Measurements from ENCODE around the gene CAPN15.

CAPN15 gene

DNA sequence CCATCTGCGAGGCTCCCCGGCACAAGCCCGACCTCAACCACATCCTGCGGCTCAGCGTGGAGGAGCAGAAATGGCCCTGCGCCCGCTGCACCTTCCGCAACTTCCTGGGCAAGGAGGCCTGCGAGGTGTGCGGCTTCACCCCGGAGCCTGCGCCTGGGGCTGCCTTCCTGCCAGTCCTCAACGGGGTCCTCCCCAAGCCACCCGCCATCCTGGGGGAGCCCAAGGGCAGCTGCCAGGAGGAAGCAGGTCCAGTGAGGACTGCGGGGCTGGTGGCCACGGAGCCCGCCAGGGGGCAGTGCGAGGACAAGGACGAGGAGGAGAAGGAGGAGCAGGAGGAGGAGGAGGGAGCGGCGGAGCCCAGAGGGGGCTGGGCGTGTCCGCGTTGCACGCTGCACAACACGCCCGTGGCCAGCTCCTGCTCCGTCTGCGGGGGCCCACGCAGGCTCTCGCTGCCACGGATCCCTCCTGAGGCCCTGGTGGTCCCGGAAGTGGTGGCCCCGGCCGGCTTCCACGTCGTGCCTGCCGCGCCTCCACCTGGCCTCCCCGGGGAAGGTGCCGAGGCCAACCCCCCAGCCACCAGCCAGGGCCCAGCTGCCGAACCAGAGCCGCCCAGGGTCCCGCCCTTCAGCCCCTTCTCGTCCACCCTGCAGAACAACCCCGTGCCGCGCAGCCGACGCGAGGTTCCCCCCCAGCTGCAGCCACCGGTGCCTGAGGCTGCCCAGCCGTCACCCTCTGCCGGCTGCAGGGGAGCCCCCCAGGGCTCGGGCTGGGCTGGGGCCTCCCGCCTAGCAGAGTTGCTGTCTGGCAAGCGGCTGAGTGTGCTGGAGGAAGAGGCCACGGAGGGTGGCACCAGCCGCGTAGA lies 19.6 kb downstream of the CAPN15 start:
- peak; percentile 40 for DNase-seq (ENCODE audit: low spot score)

GRCh38 chr16:548586-548985 lies 21.1 kb downstream of the CAPN15 start:
- DNase-seq (ENCODE audit: low spot score), result no peak

DNA sequence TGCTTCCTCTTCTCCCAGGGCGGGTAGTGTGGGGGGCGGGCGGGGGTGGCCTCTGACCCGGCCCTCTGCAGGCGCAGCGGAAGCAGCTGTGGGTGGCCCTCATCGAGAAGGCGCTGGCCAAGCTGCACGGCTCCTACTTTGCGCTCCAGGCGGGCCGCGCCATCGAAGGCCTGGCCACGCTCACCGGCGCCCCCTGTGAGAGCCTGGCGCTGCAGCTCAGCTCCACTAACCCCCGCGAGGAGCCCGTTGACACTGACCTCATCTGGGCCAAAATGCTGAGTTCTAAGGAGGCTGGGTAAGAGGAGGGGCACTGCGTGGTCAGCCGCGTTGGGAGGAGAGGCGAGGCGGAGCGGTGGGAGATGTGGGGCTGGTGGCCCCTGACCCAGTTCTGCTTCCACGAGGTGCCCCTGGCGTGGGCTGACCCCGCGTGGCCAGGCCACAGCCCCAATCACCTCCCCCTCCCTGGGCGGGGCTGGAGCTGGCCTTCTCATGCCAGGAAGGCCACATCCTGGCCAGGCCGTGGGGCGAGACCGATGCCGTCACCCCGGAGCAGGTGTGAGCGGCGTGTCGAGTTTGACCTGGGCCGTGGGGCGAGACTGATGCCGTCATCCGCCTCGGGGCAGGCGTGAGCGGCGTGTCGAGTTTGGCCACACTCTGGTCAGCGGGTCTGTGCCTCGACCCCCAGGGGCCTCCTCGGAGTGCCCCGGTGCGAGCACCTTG lies 22.2 kb downstream of the CAPN15 start:
- no peak for DNase-seq (ENCODE audit: low spot score)

GRCh38 chr16:551210-551609 lies 23.7 kb downstream of the CAPN15 start:
- no peak for DNase-seq (ENCODE audit: low spot score)

DNA sequence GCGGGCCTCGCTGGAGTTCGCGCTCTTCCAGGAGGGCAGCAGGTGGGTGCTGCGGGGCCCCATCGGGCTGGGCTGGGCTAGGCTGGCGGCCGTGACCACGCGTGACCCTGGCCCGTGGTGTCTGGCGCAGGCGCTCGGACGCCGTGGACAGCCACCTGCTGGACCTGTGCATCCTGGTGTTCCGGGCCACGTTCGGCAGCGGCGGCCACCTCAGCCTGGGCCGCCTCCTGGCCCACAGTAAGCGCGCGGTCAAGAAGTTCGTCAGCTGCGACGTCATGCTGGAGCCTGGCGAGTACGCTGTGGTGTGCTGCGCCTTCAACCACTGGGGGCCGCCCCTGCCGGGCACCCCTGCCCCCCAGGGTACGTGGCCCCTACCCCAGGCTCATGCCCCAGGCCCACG lies 24.7 kb downstream of the CAPN15 start:
- no peak for DNase-seq (ENCODE audit: low spot score)

DNA sequence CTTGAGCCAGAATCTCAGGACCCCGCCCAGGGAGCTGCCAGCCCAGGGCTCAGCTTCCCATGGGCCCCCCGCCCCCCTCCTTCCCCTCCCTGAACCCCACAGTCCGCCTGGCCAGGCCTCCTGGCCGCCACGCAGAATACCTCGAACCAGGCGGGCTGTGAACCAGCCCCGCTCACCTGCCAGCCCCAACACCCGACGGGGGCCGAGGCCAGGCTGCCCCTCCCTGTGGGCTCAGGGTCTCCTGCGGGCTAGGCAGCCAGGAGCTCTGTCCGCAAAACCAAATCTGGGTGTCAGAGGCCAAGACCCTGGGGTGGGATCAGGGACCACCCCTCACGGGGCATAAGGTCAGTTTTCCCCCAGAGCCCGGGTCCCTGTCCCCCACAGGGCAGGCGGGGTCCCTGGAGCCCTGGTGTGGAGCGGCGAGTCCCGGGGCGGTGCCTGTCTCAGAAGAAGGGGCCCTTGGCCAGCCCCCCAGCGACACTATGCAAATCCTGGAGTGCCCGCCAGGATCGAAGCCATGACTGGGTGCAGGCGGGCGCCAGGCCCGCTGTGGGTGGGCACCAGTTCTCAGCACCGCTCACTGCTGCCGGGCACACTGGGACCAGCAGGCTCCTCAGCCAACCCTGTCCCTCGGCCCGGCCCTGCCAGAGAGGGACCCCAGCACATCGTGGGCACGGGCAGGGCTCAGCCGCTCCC lies 26.2 kb downstream of the CAPN15 start:
- no peak for DNase-seq (ENCODE audit: low spot score)

GRCh38 chr16:554297-554621 lies 26.7 kb downstream of the CAPN15 start:
- no peak for DNase-seq (ENCODE audit: low spot score)

DNA sequence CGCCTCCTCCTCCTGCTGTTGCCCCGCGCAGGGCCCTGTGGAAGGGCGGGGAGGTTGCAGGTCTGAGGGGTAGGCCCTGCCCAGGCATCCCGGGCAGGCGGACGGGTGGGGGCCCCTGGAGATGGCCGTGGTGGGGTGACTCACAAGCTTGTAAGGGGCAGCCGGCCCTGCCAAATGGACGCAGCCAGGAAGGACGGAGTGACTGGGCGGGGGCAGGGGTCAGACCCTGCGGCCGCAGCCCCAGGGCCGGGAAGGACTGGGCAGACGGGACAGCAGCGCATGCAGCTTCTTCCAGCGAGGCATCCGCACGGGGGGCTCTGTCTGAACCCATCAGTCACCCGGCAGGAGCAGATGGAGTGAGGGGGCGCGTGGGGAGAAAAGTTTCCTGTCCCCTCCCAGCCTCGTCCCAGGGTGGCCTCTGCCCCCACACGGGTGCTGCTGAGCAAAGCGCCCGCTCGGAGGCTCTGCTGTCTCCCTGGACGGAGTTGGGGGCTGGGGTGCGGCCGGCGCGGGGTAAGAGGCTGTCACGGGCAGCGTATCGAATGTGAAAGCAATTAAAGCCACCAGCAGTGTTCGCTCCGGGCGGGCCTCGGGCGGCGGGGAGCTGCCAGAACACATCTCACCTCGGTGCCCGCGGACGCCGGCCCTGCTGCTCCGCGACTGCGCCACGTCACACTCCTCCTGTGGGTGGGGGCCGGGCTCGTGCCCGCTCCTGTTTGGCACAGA lies 27.3 kb downstream of the CAPN15 start:
- no peak for DNase-seq (ENCODE audit: low spot score)

- DNase-seq (ENCODE audit: low spot score), result no peak
Observed at GRCh38 chr16:555528-556473, 28.3 kb downstream of the CAPN15 start.

DNA sequence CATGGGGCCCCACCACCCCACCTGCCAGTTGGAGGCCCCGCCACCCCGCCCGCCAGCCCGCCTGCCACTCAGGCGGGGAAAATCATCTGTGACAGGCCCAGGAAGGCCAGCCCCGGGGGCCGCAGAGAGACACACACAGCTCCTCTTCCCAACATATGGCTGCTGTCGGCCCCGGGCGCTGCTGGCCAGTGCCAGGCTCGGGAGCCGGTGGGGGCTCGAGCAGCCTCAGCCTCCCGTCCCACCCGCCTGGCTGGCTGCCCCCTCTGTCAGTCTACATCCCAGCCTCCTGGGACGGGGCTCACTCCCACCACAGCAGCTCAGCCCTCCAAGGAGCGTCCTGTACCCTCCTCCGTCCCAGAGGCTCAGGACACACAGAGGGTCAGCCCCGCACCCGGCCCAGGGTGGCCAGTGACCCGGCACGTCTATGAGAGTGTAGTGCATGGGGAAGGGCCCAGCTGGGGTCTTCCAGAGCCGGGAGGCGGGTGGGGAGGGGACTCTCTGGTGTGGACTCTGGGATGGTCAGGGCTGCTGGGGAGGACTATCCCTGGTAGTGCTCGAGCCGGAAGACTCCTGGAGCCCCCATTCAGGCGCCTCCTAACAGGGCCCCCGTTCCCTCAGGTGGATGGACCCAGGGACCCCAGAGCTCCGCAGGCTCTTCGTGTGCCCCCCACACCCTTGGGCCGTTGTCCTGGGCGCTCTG lies 29.1 kb downstream of the CAPN15 start:
- DNase-seq (ENCODE audit: low spot score), result no peak

DNA sequence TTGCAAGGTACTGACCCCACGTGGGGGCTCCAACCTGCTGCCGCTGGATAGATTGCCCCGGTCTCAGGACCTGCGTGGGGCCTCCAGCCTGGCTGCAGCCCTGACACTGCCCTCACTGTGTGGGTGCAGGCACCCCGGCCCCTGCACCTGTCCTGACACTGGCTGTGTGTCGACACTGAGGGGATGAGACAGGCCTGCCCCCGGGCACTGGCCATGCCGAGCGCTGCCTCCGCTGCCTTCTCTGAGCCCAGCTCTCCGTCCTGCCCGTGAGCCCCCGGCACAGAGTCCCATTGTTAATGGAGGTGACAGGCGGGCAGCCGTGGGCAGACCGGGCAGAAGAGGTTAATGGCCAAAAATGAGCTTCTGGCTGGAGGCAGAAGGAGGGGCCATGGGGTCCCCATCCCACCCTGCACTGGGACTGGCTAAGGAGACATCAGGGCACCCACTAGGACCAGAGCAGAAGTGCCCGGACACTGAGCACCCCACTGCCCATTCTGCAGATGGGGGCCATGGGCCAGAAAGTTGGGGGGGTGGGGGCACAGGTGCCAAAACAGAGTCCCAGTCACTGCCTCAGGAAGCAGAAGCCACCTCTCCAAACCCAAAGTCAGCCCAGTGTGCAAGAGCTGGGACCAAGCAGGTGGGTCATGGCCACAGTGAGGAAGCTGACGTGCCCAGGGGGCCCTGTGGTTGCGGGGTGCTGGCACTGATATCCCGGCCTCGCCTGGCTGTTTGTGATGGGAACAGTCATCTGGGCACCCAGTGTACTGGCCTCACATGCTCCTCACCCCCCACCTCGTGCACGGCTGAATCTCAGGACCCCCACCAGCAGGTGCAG lies 30.2 kb downstream of the CAPN15 start:
- DNase-seq (ENCODE audit: low spot score), result no peak

GRCh38 chr16:558298-559020 lies 30.9 kb downstream of the CAPN15 start:
- no peak for DNase-seq (ENCODE audit: low spot score)

GRCh38 chr16:559021-559380 lies 31.5 kb downstream of the CAPN15 start:
- no peak for DNase-seq (ENCODE audit: low spot score)

GRCh38 chr16:559411-560203 lies 32.1 kb downstream of the CAPN15 start:
- no peak for DNase-seq (ENCODE audit: low spot score)

GRCh38 chr16:560204-560700 lies 32.7 kb downstream of the CAPN15 start, which contains the start of gene PRR35:
Gene PRR35 (plus strand): TSS chr16:560394. CDS start chr16:563295, 2,901 bp downstream.
- DNase-seq (ENCODE audit: low spot score), result no peak

DNA sequence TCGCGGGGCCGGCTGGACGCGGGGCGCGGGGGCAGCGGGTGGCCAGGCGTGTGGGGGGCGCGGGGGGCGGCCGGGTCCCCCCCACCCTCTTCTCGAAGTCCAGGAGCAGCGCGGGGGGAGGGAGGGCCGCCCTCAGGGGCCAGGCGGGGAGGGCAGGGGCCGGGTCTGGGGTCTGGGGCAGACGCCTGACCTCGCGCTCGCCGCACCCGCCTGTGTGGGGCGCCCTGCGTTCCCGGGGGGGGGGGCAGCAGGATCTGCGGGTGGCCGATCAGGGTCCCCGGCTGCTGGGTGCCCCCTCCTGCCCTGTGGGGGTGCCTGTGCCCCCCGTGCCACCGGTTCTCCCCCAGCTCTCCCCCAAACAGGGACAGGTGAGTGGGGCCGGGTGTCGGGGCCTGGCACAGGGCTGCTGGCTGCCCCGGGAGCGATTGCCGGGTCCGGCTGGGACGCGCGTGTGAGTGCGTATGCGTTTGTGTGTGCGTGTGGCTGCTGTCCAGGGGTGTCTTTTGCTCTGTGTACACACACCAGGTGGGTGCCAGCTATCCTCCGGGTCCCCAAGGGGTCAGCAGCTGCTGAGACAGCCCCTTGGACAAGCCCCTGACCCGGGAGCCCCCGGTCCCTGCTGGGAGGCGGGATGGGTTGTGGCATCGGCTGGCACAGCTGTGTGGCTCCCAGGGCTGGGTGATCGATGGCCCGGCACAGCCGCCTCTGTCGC lies 33.3 kb downstream of the CAPN15 start:
- DNase-seq (ENCODE audit: low spot score), result no peak

GRCh38 chr16:561413-561794 lies 33.9 kb downstream of the CAPN15 start:
- no peak for DNase-seq (ENCODE audit: low spot score)
